Neural progenitor cell (in vitro differentiated cells): ENCODE results near the gene RPS24.

Experiments
- EZH2 ChIP-seq: fragments of 200-600 bp; sonication (generic); IDR thresholded peaks from 2 replicates; pipeline ENCODE4 v1.6.1; 2017; ENCODE audit warnings: antibody characterized with exemption, mild to moderate bottlenecking, moderate library complexity
- TF ChIP-seq, protein P1 (sequence below): fragments of 200-600 bp; sonication (generic); IDR thresholded peaks from 2 replicates; pipeline ENCODE4 v1.5.1; 2017; ENCODE audit warnings: antibody characterized with exemption, mild to moderate bottlenecking

DNA sequence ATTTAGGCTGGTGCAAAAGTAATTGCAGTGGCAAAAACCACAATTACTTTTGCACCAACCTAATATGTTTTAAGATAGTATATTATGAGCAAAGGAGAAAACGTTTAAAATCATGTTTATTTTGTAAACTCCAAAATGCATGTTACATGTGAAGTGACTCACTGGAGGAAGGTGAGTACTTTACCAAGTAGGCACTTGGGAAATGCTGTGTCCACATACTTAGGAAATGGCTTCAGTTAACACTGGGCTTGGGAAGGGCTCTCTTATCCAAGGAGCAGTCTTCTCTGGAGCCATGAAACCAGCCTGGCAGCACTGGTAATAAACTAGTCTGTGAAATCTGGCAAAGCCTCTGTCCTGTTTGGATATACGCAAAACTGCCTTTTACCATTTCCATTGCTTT lies 4.4 kb downstream of the RPS24 start:
- TF ChIP-seq, protein P1, sequence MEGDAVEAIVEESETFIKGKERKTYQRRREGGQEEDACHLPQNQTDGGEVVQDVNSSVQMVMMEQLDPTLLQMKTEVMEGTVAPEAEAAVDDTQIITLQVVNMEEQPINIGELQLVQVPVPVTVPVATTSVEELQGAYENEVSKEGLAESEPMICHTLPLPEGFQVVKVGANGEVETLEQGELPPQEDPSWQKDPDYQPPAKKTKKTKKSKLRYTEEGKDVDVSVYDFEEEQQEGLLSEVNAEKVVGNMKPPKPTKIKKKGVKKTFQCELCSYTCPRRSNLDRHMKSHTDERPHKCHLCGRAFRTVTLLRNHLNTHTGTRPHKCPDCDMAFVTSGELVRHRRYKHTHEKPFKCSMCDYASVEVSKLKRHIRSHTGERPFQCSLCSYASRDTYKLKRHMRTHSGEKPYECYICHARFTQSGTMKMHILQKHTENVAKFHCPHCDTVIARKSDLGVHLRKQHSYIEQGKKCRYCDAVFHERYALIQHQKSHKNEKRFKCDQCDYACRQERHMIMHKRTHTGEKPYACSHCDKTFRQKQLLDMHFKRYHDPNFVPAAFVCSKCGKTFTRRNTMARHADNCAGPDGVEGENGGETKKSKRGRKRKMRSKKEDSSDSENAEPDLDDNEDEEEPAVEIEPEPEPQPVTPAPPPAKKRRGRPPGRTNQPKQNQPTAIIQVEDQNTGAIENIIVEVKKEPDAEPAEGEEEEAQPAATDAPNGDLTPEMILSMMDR: no peak
- no peak for TF ChIP-seq EZH2
